A673 (cell line): ENCODE data around the gene SEMA4A.

Experiments
- CTCF ChIP-seq: fragments of 300-800, 200-600 bp; sonication (generic); conservative IDR thresholded peaks from 2 replicates; pipeline ENCODE4 v1.5.1; 2017; ENCODE audit warnings: low read depth, mild to moderate bottlenecking, antibody characterized with exemption, low read length, moderate library complexity, mixed read lengths
- EZH2 ChIP-seq: fragments of 200-600 bp; sonication (generic); IDR thresholded peaks from 2 replicates; pipeline ENCODE4 v1.6.1; 2017; ENCODE audit warnings: borderline replicate concordance, low read depth, mild to moderate bottlenecking, mixed read lengths, antibody characterized with exemption, low read length; ENCODE audit not compliant: poor library complexity, severe bottlenecking

GRCh38 chr1:156108664-156109241, 44.6 kb upstream of the SEMA4A start:
- no peak for TF ChIP-seq CTCF
- TF ChIP-seq EZH2: no peak
